Neural progenitor cell (in vitro differentiated cells): ENCODE results near the gene FRAT1. TPM values are rescaled to one million over a fixed set of nuclear protein-coding genes. Genes with fewer than 3 reads are reported as not detected.
A peak's percentile ranks its signal among the peaks of the same experiment; 100 is the strongest.

Experiments
- DNase-seq: peaks from one replicate; pipeline ENCODE4 v3.0.0-alpha.2; 2016; ENCODE audit warnings: low spot score
- H2AFZ ChIP-seq: fragments of 200-600 bp; sonication (generic); replicated peaks from 2 replicates; pipeline ENCODE4 v1.6.1; 2016; ENCODE audit warnings: antibody characterized with exemption
- H3F3A ChIP-seq: fragments of 200-600 bp; sonication (generic); 2 replicates; pipeline ENCODE4 v1.6.1; 2016; ENCODE audit warnings: antibody characterized with exemption, low read depth
- H3K27ac ChIP-seq: fragments of 200-600 bp; sonication (generic); 2 replicates; pipeline ENCODE4 v1.5.1; 2016; ENCODE audit warnings: mild to moderate bottlenecking
- H3K27me3 ChIP-seq: fragments of 200-600 bp; sonication (generic); 2 replicates; pipeline ENCODE4 v1.6.1; 2016; ENCODE audit warnings: mild to moderate bottlenecking, moderate library complexity
- H3K36me3 ChIP-seq: fragments of 200-600 bp; sonication (generic); 2 replicates; pipeline ENCODE4 v1.5.1; 2016
- H3K4me1 ChIP-seq: fragments of 200-600 bp; sonication (generic); 2 replicates; pipeline ENCODE4 v1.6.1; 2016; ENCODE audit warnings: mixed run types
- H3K4me2 ChIP-seq: fragments of 200-600 bp; sonication (generic); 2 replicates; pipeline ENCODE4 v1.6.1; 2016
- H3K4me3 ChIP-seq: fragments of 200-600 bp; sonication (generic); 2 replicates; pipeline ENCODE4 v1.5.1; 2016
- H3K79me2 ChIP-seq: fragments of 200-600 bp; sonication (generic); 2 replicates; pipeline ENCODE4 v1.6.1; 2016; ENCODE audit warnings: low read depth
- H3K9ac ChIP-seq: fragments of 200-600 bp; sonication (generic); 2 replicates; pipeline ENCODE4 v1.6.1; 2016
- H3K9me3 ChIP-seq: fragments of 200-600 bp; sonication (generic); 2 replicates; pipeline ENCODE4 v1.5.1; 2016; ENCODE audit warnings: low read depth
- H4K20me1 ChIP-seq: fragments of 200-600 bp; sonication (generic); 2 replicates; pipeline ENCODE4 v1.6.1; 2016; ENCODE audit warnings: low read depth
- H3K27ac Mint-ChIP-seq: 3 replicates; pipeline ENCODE4 v1.8.0; 2021; ENCODE audit warnings: mixed read lengths
- H3K27me3 Mint-ChIP-seq: 2 replicates; pipeline ENCODE4 v1.8.0; 2022; ENCODE audit warnings: low read depth, mild to moderate bottlenecking, inconsistent platforms, moderate library complexity, mixed read lengths; ENCODE audit not compliant: insufficient read depth
- H3K36me3 Mint-ChIP-seq: 3 replicates; pipeline ENCODE4 v1.8.0; 2021; ENCODE audit warnings: mixed read lengths
- H3K4me1 Mint-ChIP-seq: 3 replicates; pipeline ENCODE4 v1.8.0; 2021; ENCODE audit warnings: mixed read lengths
- H3K4me3 Mint-ChIP-seq: 3 replicates; pipeline ENCODE4 v1.8.0; 2021; ENCODE audit warnings: mild to moderate bottlenecking, moderate library complexity, mixed read lengths
- H3K9me3 Mint-ChIP-seq: 3 replicates; pipeline ENCODE4 v1.8.0; 2020; ENCODE audit warnings: mixed read lengths
- CTCF ChIP-seq: fragments of 200-600 bp; sonication (generic); IDR thresholded peaks from 2 replicates; pipeline ENCODE4 v1.5.1; 2017; ENCODE audit warnings: antibody characterized with exemption, mild to moderate bottlenecking
- EZH2 ChIP-seq: fragments of 200-600 bp; sonication (generic); IDR thresholded peaks from 2 replicates; pipeline ENCODE4 v1.6.1; 2017; ENCODE audit warnings: antibody characterized with exemption, mild to moderate bottlenecking, moderate library complexity
- EZH2phosphoT487 ChIP-seq: fragments of 200-600 bp; sonication (generic); IDR thresholded peaks from 2 replicates; pipeline ENCODE4 v1.6.1; 2017; ENCODE audit warnings: antibody characterized with exemption
- total RNA-seq: library from RNA; depleted of rRNA; stranded (reverse); fragments of >200 nt; gene quantifications from 2 replicates; pipeline ENCODE4 v1.2.3, GENCODE V29; 2015; ENCODE audit warnings: low replicate concordance

Gene FRAT1
- total RNA-seq, 1 donor from 2014 or later = 2.0 TPM

- Mint-ChIP-seq H3K27ac (no peak overlapping the region), H3K9me3 (peaks cover 10% of the 10 kb centered on the region), H3K4me1 (no peaks in the 10 kb centered on the region), H3K36me3 (peaks cover 8% of the 10 kb centered on the region), H3K4me3 (no peak overlapping the region), H3K27me3 (no peaks in the 10 kb centered on the region)
- Histone ChIP-seq H3K4me2 (no peak overlapping the region), H4K20me1 (peaks cover 21% of the 10 kb centered on the region), H3K27me3 (no peaks in the 10 kb centered on the region), H3K9me3 (peaks cover 7% of the 10 kb centered on the region), H3K36me3 (peaks cover 4% of the 10 kb centered on the region), H3K79me2 (peaks cover 69% of the 10 kb centered on the region), H3K4me1 (no peaks in the 10 kb centered on the region), H3K9ac (no peak overlapping the region), H3F3A (peaks cover 21% of the 10 kb centered on the region), H2AFZ (no peak overlapping the region), H3K4me3 (no peak overlapping the region), H3K27ac (no peak overlapping the region)
- no peak for DNase-seq
- no peak for TF ChIP-seq EZH2
- no peak for TF ChIP-seq EZH2phosphoT487
- no peak for TF ChIP-seq CTCF
These were observed 44.2 kb upstream of the FRAT1 start for GRCh38 chr10:97274828-97275227.

GRCh38 chr10:97277551-97277950 lies 41.5 kb upstream of the FRAT1 start:
- H3K9me3 Mint-ChIP-seq = no peaks in the 10 kb centered on the region
- H3K27ac ChIP-seq = no peak overlapping the region
- H3K9me3 ChIP-seq = no peaks in the 10 kb centered on the region
- H3F3A ChIP-seq = peaks cover 13% of the 10 kb centered on the region
- H4K20me1 ChIP-seq = peaks cover 30% of the 10 kb centered on the region
- H3K27me3 Mint-ChIP-seq = no peaks in the 10 kb centered on the region
- no peak overlapping the region for H3K4me3 Mint-ChIP-seq
- no peak overlapping the region for H3K9ac ChIP-seq
- H3K36me3 Mint-ChIP-seq = no peaks in the 10 kb centered on the region
- H2AFZ ChIP-seq = no peak overlapping the region
- no peak overlapping the region for H3K4me3 ChIP-seq
- H3K27me3 ChIP-seq = no peaks in the 10 kb centered on the region
- H3K27ac Mint-ChIP-seq = no peak overlapping the region
- peaks cover 68% of the 10 kb centered on the region for H3K79me2 ChIP-seq
- no peaks in the 10 kb centered on the region for H3K36me3 ChIP-seq
- no peak for DNase-seq
- no peak overlapping the region for H3K4me2 ChIP-seq
- H3K4me1 Mint-ChIP-seq = no peaks in the 10 kb centered on the region
- no peak for TF ChIP-seq CTCF
- no peak for TF ChIP-seq EZH2phosphoT487
- no peak for TF ChIP-seq EZH2
- peaks cover 3% of the 10 kb centered on the region for H3K4me1 ChIP-seq

- no peaks in the 10 kb centered on the region for H3K36me3 ChIP-seq
- H3F3A ChIP-seq = peaks cover 13% of the 10 kb centered on the region
- H3K4me3 ChIP-seq = no peak overlapping the region
- DNase-seq = peak; percentile 35
- H3K9me3 ChIP-seq = no peaks in the 10 kb centered on the region
- H3K4me1 ChIP-seq = peaks cover 3% of the 10 kb centered on the region
- no peak overlapping the region for H3K4me2 ChIP-seq
- H3K27me3 Mint-ChIP-seq = no peaks in the 10 kb centered on the region
- H3K9ac ChIP-seq = no peak overlapping the region
- no peaks in the 10 kb centered on the region for H3K36me3 Mint-ChIP-seq
- no peaks in the 10 kb centered on the region for H3K27me3 ChIP-seq
- H3K79me2 ChIP-seq = peaks cover 69% of the 10 kb centered on the region
- peaks cover 30% of the 10 kb centered on the region for H4K20me1 ChIP-seq
- H3K27ac ChIP-seq = no peak overlapping the region
- no peak overlapping the region for H2AFZ ChIP-seq
- no peak overlapping the region for H3K4me3 Mint-ChIP-seq
- no peaks in the 10 kb centered on the region for H3K9me3 Mint-ChIP-seq
- H3K4me1 Mint-ChIP-seq = no peaks in the 10 kb centered on the region
- no peak overlapping the region for H3K27ac Mint-ChIP-seq
- TF ChIP-seq CTCF (peak; percentile 65), EZH2 (no peak)
These were observed 40.5 kb upstream of the FRAT1 start for GRCh38 chr10:97278491-97278989.
